H1 (cell line): Measurements from ENCODE around the gene C20orf141.

Experiments
- CTCF ChIP-seq, 3 experiments: IDR thresholded peaks; 1 replicate in 2 of 3; 2 replicates in 1 of 3; pipeline versions ENCODE4 v1.5.1 to v1.6.1; 2011; ENCODE audit warnings: low read length in 3 of 3, mild to moderate bottlenecking in 3 of 3, inconsistent platforms in 2 of 3, low read depth in 1 of 3, moderate library complexity in 1 of 3; ENCODE audit not compliant: insufficient read depth in 1 of 3; ENCODE audit errors: control extremely low read depth in 1 of 3
- EZH2 ChIP-seq: fragments of 200-600 bp; sonication (generic); IDR thresholded peaks from 2 replicates; pipeline ENCODE4 v1.7.1; 2012; ENCODE audit warnings: low read depth, mild to moderate bottlenecking, moderate library complexity, low read length, inconsistent platforms; ENCODE audit not compliant: severe bottlenecking
- JUN ChIP-seq: IDR thresholded peaks from 2 replicates; pipeline ENCODE4 v1.6.1; 2011; ENCODE audit warnings: low read depth, mild to moderate bottlenecking, improper control_type of control experiment, low read length
- KDM4A ChIP-seq: IDR thresholded peaks from one replicate; pipeline ENCODE4 v1.7.1; 2012; ENCODE audit warnings: low read depth, mild to moderate bottlenecking, moderate library complexity, low read length, inconsistent platforms; ENCODE audit not compliant: severe bottlenecking
- POLR2AphosphoS5 ChIP-seq: IDR thresholded peaks from 2 replicates; pipeline ENCODE4 v1.6.1; 2011; ENCODE audit warnings: low read depth, low read length
- RAD21 ChIP-seq, 2 experiments: IDR thresholded peaks in 1 of 2; conservative IDR thresholded peaks in 1 of 2; 2 replicates each; pipeline ENCODE4 v1.6.1; 2011; ENCODE audit warnings: low read depth in 2 of 2, low read length in 2 of 2, improper control_type of control experiment in 1 of 2, inconsistent platforms in 1 of 2, mild to moderate bottlenecking in 1 of 2, moderate library complexity in 1 of 2
- SP1 ChIP-seq: IDR thresholded peaks from 2 replicates; pipeline ENCODE4 v1.6.1; 2011; ENCODE audit warnings: low read depth, low read length
- SP2 ChIP-seq: IDR thresholded peaks from 2 replicates; pipeline ENCODE4 v1.6.1; 2012; ENCODE audit warnings: mild to moderate bottlenecking, low read length, inconsistent platforms
- SP4 ChIP-seq: IDR thresholded peaks from 2 replicates; pipeline ENCODE4 v1.6.1; 2012; ENCODE audit warnings: low read length, inconsistent platforms
- TCF12 ChIP-seq: IDR thresholded peaks from 2 replicates; pipeline ENCODE4 v1.6.1; 2011; ENCODE audit warnings: low read depth, mild to moderate bottlenecking, low read length

GRCh38 chr20:2814587-2815051 lies at the start of gene C20orf141:
- TF ChIP-seq KDM4A = no peak
- no peak for TF ChIP-seq JUN
- TF ChIP-seq TCF12 = no peak
- no peak for TF ChIP-seq CTCF (IDR thresholded peaks at IDR 0.05; ENCODE audit: control extremely low read depth in 1 of 3, insufficient read depth in 1 of 3, low read depth in 1 of 3, low read length in 3 of 3)
- TF ChIP-seq SP4 = no peak
- TF ChIP-seq SP2 = no peak
- TF ChIP-seq POLR2AphosphoS5 = no peak
- no peak for TF ChIP-seq RAD21 (IDR thresholded peaks at IDR 0.05 in 1 of 2, conservative IDR thresholded peaks at IDR 0.05 in 1 of 2; ENCODE audit: low read depth in 2 of 2, low read length in 2 of 2)
- TF ChIP-seq SP1 = no peak
- no peak for TF ChIP-seq EZH2
